SU-DHL-6 (cell line): Measurements from ENCODE around the gene ZNF780B.

ENCODE experiments used
- H2AFZ ChIP-seq: fragments of 200-600 bp; sonication (generic); 2 replicates; pipeline ENCODE4 v1.6.1; 2014; ENCODE audit warnings: low read depth, mild to moderate bottlenecking, moderate library complexity, mixed read lengths, antibody characterized with exemption, low read length; ENCODE audit not compliant: severe bottlenecking
- H3F3A ChIP-seq: fragments of 200-600 bp; shearing (Covaris generic); 2 replicates; pipeline ENCODE4 v1.6.0; 2016; ENCODE audit warnings: antibody characterized with exemption, mild to moderate bottlenecking; ENCODE audit not compliant: insufficient read depth
- H3K27ac ChIP-seq: fragments of 200-600 bp; sonication (generic); 2 replicates; pipeline ENCODE4 v1.5.1; 2016; ENCODE audit warnings: low read depth, mild to moderate bottlenecking, low read length, moderate library complexity, mixed read lengths
- H3K27me3 ChIP-seq: fragments of 200-600 bp; sonication (generic), shearing (Covaris generic); 2 replicates; pipeline ENCODE4 v1.6.0; 2014; ENCODE audit warnings: mild to moderate bottlenecking, low read length
- H3K36me3 ChIP-seq: fragments of 200-600 bp; sonication (generic); 2 replicates; pipeline ENCODE4 v1.6.1; 2014; ENCODE audit warnings: mild to moderate bottlenecking, low read length, mixed read lengths
- H3K4me2 ChIP-seq: fragments of 300-600, 200-600 bp; shearing (Covaris generic), sonication (generic); 2 replicates; pipeline ENCODE4 v1.6.0; 2014; ENCODE audit warnings: low read length, low read depth, mild to moderate bottlenecking; ENCODE audit not compliant: poor library complexity, severe bottlenecking
- H3K4me3 ChIP-seq: fragments of 200-600 bp; sonication (generic); 2 replicates; pipeline ENCODE4 v1.5.1; 2014; ENCODE audit warnings: antibody characterized with exemption, low read length, mild to moderate bottlenecking, mixed read lengths; ENCODE audit not compliant: insufficient read depth, poor library complexity, severe bottlenecking
- H3K79me2 ChIP-seq: fragments of 200-600 bp; sonication (generic); 2 replicates; pipeline ENCODE4 v1.6.1; 2014; ENCODE audit warnings: mild to moderate bottlenecking, low read length, moderate library complexity; ENCODE audit not compliant: insufficient read depth
- H3K9ac ChIP-seq: fragments of 200-600 bp; sonication (generic); 2 replicates; pipeline ENCODE4 v1.7.0; 2014; ENCODE audit warnings: mild to moderate bottlenecking, low read length
- H3K9me2 ChIP-seq: fragments of 200-600 bp; sonication (generic); replicated peaks from 2 replicates; pipeline ENCODE4 v1.6.1; 2014; ENCODE audit warnings: low read length; ENCODE audit not compliant: insufficient read depth
- H3K9me3 ChIP-seq: fragments of 200-600 bp; sonication (generic); 2 replicates; pipeline ENCODE4 v1.6.1; 2014; ENCODE audit warnings: low read length, mixed read lengths; ENCODE audit not compliant: insufficient read depth
- H4K20me1 ChIP-seq: fragments of 200-600 bp; sonication (generic); 2 replicates; pipeline ENCODE4 v1.6.1; 2014; ENCODE audit warnings: low read depth, mild to moderate bottlenecking, antibody characterized with exemption, low read length, moderate library complexity, mixed read lengths
- EZH2phosphoT487 ChIP-seq: fragments of 200-600 bp; sonication (generic), shearing (Covaris generic); conservative IDR thresholded peaks from 2 replicates; pipeline ENCODE4 v1.6.1; 2018; ENCODE audit warnings: mild to moderate bottlenecking, antibody characterized with exemption, low read length, moderate library complexity, mixed read lengths
- TF ChIP-seq, protein P1 (sequence below): fragments of 200-600 bp; sonication (generic); IDR thresholded peaks from one replicate; pipeline ENCODE4 v1.5.1; 2017; ENCODE audit warnings: antibody characterized with exemption, mild to moderate bottlenecking, low read length, moderate library complexity; ENCODE audit not compliant: insufficient read depth, poor library complexity, severe bottlenecking

Gene ZNF780B

DNA sequence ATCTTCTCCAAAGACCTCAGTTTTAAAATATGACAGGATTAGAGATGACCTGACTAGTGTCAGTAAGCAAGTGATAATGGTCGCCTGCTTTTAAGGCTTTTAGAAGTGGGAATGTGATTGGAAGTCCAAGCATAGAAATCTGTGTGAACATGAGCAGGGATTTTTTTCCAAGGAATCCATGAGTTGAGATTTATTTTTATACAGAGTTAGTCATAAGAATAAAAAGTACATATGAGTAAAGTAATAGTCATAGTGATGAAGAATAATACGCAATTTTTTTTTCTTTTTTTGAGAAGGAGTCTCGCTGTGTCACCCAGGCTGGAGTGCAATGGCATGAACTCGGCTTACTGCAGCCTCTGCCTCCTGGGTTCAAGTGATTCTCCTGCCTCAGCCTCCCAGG is 57.5 kb downstream of the ZNF780B start:
- no peaks in the 10 kb centered on the region for H3K9me2 ChIP-seq
- no peak overlapping the region for H3K4me2 ChIP-seq
- H3K79me2 ChIP-seq, result peaks cover 32% of the 10 kb centered on the region
- TF ChIP-seq, protein P1, sequence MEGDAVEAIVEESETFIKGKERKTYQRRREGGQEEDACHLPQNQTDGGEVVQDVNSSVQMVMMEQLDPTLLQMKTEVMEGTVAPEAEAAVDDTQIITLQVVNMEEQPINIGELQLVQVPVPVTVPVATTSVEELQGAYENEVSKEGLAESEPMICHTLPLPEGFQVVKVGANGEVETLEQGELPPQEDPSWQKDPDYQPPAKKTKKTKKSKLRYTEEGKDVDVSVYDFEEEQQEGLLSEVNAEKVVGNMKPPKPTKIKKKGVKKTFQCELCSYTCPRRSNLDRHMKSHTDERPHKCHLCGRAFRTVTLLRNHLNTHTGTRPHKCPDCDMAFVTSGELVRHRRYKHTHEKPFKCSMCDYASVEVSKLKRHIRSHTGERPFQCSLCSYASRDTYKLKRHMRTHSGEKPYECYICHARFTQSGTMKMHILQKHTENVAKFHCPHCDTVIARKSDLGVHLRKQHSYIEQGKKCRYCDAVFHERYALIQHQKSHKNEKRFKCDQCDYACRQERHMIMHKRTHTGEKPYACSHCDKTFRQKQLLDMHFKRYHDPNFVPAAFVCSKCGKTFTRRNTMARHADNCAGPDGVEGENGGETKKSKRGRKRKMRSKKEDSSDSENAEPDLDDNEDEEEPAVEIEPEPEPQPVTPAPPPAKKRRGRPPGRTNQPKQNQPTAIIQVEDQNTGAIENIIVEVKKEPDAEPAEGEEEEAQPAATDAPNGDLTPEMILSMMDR, result no peak
- no peak for TF ChIP-seq EZH2phosphoT487
- no peak overlapping the region for H2AFZ ChIP-seq
- no peak overlapping the region for H3K27ac ChIP-seq
- no peaks in the 10 kb centered on the region for H3F3A ChIP-seq
- no peaks in the 10 kb centered on the region for H4K20me1 ChIP-seq
- H3K9ac ChIP-seq, result no peak overlapping the region
- H3K4me3 ChIP-seq, result no peak overlapping the region
- H3K27me3 ChIP-seq, result no peaks in the 10 kb centered on the region
- peaks cover 13% of the 10 kb centered on the region for H3K36me3 ChIP-seq
- peaks cover 14% of the 10 kb centered on the region for H3K9me3 ChIP-seq

DNA sequence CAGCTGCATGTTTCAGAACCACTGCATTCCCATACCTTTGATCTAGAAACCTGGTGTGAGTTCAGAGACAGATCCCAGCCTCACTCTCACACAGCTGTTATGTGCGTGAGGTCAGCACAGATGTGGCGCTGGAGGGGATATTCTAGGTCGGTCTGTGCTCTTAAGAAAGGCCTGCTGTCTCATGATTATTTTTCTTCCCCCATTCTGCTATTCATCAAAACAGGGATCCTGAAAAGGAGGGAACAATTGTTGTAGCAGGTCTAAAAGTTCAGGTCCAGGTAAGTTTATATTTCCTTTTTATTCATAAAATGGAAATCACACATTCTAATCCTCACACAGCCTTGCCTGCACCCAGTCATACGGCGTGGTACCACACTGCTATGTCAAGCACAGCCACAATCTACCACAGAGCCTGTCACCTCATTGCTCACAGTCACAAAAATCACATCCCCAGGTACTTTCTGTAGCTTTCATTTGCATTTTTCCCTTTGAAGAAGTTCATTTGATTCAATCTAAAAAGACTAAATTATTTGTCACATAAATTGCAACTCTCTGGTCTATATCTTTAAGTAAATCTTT is 58.3 kb downstream of the ZNF780B start:
- TF ChIP-seq, protein P1, result no peak
- TF ChIP-seq EZH2phosphoT487, result no peak
- peak overlapping the region; percentile 60 for H3K27ac ChIP-seq
- H3K4me3 ChIP-seq, result peak overlapping the region; percentile 84

DNA sequence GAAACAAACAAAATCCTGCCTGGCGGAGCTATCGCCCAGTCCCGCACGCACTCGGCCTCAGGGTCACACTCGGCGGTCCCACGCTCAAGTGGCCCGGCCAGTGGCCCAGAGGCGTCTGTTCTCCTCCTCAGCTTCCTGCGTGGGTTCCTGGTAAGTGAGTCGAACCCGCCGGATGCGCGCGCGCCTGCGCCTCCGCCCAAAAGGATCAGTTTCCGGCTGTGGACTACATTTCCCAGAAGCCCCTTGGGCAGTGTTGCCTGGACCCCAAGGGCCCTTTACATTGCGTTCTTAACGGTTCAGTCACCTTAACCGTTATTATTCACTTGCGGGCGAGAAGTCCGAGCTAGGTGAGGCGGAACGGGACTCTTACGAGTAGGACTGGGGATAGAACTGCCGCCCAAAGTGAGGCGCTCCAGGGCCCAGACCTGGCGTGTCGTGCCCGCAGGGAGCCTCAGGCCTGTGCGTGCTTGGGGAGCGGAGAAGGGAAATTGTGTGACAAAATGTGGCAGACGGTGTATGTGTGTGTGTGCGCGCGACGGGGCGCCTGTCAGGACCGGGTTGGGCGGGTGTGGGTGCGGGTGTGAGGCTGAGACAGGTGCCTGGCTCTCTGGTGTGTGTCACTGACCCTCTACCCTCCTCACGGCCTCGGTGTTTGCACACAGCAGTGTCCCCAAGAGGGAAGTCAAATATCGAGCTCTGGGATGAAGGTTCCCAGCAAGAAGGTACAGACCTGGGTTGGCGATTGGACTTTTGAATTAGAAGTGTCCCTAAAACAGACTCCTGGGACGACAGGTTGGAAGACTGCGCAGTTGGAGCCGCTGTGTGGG is 59.0 kb downstream of the ZNF780B start, which contains the start of gene ZNF546:
Gene ZNF546 (plus strand): TSS at position 250 of the 827 bp plus-strand sequence. CDS start 1,267 bp downstream, outside the sequence.
- Histone ChIP-seq H3K9ac (peak within 1 kb of the TSS; percentile 79), H3K9me3 (peaks cover 21% of the 10 kb centered on the region), H3K36me3 (peaks cover 16% of the 10 kb centered on the region), H3K4me2 (peak within 1 kb of the TSS; percentile 95), H3K27me3 (no peaks in the 10 kb centered on the region), H4K20me1 (no peaks in the 10 kb centered on the region), H2AFZ (peak within 1 kb of the TSS; percentile 87), H3K4me3 (peak within 1 kb of the TSS; percentile 84), H3K79me2 (peaks cover 47% of the 10 kb centered on the region), H3F3A (no peaks in the 10 kb centered on the region), H3K27ac (peak within 1 kb of the TSS; percentile 60), H3K9me2 (no peaks in the 10 kb centered on the region)
- TF ChIP-seq, protein P1, result no peak
- TF ChIP-seq EZH2phosphoT487, result no peak

More for the DNA sequence above, 58.3 kb downstream of the ZNF780B start:
- H3K9me2 ChIP-seq, result no peaks in the 10 kb centered on the region
- H3K4me2 ChIP-seq, result peak overlapping the region; percentile 95
- peaks cover 21% of the 10 kb centered on the region for H3K9me3 ChIP-seq
- H2AFZ ChIP-seq, result peak overlapping the region; percentile 87
- peaks cover 16% of the 10 kb centered on the region for H3K36me3 ChIP-seq
- peaks cover 40% of the 10 kb centered on the region for H3K79me2 ChIP-seq
- no peaks in the 10 kb centered on the region for H4K20me1 ChIP-seq
- no peaks in the 10 kb centered on the region for H3K27me3 ChIP-seq
- peak overlapping the region; percentile 79 for H3K9ac ChIP-seq
- no peaks in the 10 kb centered on the region for H3F3A ChIP-seq
